Measurements from ENCODE around the gene AGO4.
"Not testable (repeated sequence)": the region's sequence is repeated elsewhere in the genome, so short reads cannot be mapped to it uniquely, and the experiment has no call there.

The AGO4 gene

DNA sequence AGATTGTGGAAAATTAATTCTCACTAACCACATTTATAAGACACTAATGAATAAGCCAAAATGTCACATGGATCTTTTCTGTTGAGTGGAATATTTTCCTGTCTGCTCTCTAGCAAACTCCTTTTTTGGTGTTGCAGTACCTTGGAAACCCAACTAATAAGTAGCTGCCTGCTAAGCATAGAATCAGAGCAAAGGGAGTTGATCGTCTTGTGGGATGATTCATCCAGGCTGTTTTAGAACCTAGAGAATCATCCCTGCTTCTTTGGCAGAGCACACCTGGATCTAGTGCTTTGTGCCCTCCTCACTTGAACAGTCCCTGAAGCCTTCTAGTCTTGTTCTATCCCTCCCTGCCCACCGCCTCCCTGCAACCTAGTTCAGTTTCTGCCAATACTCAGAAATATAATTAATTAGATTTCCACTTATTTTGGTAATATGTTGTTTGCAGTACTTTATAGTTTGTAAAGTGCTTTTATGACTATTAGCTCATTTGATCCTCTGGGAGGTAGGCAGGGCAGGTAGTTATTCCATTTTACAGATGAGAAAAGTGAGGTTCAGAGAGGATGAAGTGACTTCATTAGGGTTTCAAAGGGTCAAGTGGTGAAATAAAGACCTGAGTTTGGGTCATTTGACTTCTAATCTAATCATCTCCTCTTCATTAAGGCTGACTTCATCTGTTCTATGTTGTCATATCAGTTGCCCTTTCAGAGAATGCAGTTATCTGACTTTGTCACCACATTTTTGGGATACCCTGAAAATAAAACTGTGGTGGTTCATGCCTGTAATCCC, 2.5 kb downstream of the AGO4 start:
- no peak overlapping the region for H3K4me3 ChIP-seq (ENCODE audit: low read depth, low read length)
- TF ChIP-seq, protein P1, sequence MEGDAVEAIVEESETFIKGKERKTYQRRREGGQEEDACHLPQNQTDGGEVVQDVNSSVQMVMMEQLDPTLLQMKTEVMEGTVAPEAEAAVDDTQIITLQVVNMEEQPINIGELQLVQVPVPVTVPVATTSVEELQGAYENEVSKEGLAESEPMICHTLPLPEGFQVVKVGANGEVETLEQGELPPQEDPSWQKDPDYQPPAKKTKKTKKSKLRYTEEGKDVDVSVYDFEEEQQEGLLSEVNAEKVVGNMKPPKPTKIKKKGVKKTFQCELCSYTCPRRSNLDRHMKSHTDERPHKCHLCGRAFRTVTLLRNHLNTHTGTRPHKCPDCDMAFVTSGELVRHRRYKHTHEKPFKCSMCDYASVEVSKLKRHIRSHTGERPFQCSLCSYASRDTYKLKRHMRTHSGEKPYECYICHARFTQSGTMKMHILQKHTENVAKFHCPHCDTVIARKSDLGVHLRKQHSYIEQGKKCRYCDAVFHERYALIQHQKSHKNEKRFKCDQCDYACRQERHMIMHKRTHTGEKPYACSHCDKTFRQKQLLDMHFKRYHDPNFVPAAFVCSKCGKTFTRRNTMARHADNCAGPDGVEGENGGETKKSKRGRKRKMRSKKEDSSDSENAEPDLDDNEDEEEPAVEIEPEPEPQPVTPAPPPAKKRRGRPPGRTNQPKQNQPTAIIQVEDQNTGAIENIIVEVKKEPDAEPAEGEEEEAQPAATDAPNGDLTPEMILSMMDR (IDR thresholded peaks at IDR 0.05; ENCODE audit: insufficient read depth, low read length, missing control alignments), result no peak
- ChIA-PET POLR2A (no interaction called here), CTCF (interaction anchor here (1.2 to 1.3 kb wide), 2 partner anchors 8 to 35 kb away, joined by 4 read pairs; no protein-coding TSS in a partner anchor)
- no peak for DNase-seq (ENCODE audit: low read depth, low spot score)

GRCh38 chr1:35812754-35813153, 4.9 kb downstream of the AGO4 start:
- CTCF ChIA-PET; POLR2A ChIA-PET; DNase-seq (ENCODE audit: low read depth, low spot score): not testable (repeated sequence)

GRCh38 chr1:35825255-35825654, 17.4 kb downstream of the AGO4 start:
- DNase-seq (ENCODE audit: low read depth, low spot score), result no peak
- TF ChIP-seq, protein P1 (IDR thresholded peaks at IDR 0.05; ENCODE audit: insufficient read depth, low read length, missing control alignments), result no peak
- ChIA-PET POLR2A (no interaction called here), CTCF (no interaction called here)
- no peak overlapping the region for H3K4me3 ChIP-seq (ENCODE audit: low read depth, low read length)

More at GRCh38 chr1:35812754-35813153, 4.9 kb downstream of the AGO4 start:
- H3K4me3 ChIP-seq (ENCODE audit: low read depth, low read length), result not testable (repeated sequence)

GRCh38 chr1:35832276-35832905, 24.6 kb downstream of the AGO4 start:
- POLR2A ChIA-PET, result no interaction called here

DNA sequence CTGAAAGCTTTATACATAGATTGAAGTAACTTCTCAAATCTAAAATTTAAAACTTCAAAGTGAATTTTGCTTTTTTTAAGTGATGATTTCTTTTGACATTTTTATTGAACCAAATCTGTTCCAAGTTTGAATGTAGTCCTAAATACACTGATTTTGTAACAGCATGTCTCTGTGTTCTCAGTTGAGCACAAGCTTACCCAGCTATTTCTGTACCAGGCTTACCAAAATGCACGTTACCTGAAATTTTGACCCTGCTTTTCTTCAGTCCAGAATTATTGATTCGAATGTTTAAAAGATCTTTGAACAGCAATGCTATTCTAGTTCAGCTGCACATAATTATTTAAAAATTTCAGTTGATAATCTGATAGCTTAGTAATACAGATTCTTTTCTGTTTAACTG, 25.6 kb downstream of the AGO4 start:
- TF ChIP-seq, protein P1 (IDR thresholded peaks at IDR 0.05; ENCODE audit: insufficient read depth, low read length, missing control alignments), result no peak
- DNase-seq (ENCODE audit: low read depth, low spot score), result no peak
- no peak overlapping the region for H3K4me3 ChIP-seq (ENCODE audit: low read depth, low read length)
- POLR2A ChIA-PET, result no interaction called here
- CTCF ChIA-PET, result interaction anchor here (0.9 to 1.5 kb wide), 3 partner anchors 14 to 50 kb away, joined by 3 to 6 read pairs (median 4); partner anchors contain the start of gene AGO1

More at GRCh38 chr1:35832276-35832905, 24.6 kb downstream of the AGO4 start:
- CTCF ChIA-PET, result interaction anchor here (0.9 to 1.4 kb wide), 3 partner anchors 15 to 51 kb away, joined by 3 to 4 read pairs (median 4); partner anchors contain the start of gene AGO1
- DNase-seq (ENCODE audit: low read depth, low spot score), result no peak
- H3K4me3 ChIP-seq (ENCODE audit: low read depth, low read length), result no peak overlapping the region
- TF ChIP-seq, protein P1 (IDR thresholded peaks at IDR 0.05; ENCODE audit: insufficient read depth, low read length, missing control alignments), result no peak

DNA sequence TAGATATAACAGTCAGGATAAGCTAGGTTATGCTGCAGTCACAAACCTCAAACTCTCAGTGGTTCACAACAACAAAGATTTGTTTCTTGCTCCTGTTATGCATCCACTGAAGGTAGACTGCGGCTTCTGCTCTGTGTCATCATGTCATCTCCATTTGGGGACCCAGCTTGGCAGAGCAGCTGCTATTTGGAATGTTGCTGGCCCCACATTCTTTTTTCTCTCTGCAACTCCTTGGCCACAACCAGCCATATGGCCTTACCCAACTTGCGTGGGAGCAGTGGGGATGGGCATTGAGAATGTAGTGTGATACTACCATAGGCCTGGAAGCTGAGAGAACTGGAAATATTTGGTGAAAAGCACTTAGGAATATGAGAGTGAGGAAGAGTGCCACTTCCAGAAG, 26.4 kb downstream of the AGO4 start:
- TF ChIP-seq, protein P1 (IDR thresholded peaks at IDR 0.05; ENCODE audit: insufficient read depth, low read length, missing control alignments), result no peak
- CTCF ChIA-PET, result interaction anchor here (0.8 to 1.5 kb wide), 2 partner anchors 17 to 22 kb away, joined by 3 to 6 read pairs; no protein-coding TSS in a partner anchor
- POLR2A ChIA-PET, result no interaction called here
- DNase-seq (ENCODE audit: low read depth, low spot score), result no peak
- H3K4me3 ChIP-seq (ENCODE audit: low read depth, low read length), result no peak overlapping the region
